HCT116 (cell line): Measurements from ENCODE around the gene CELF2. TPM values are rescaled to one million over a fixed set of nuclear protein-coding genes. Genes with fewer than 3 reads are reported as not detected.

Experiments
- ATAC-seq: fragments of 200-7000 bp; cut with Tn5 transposase; 2 replicates; pipeline ENCODE4 v1.9.1; 2020; ENCODE audit warnings: mild to moderate bottlenecking, moderate library complexity
- BruUV-seq: library from RNA; stranded (reverse); fragments of 400-500 nt; replicated peaks from 2 replicates; lab custom pipeline; 2021; lab: Mats Ljungman, UMichigan
- CTCF ChIA-PET: fragments of 300-600 bp; sonication (Branson Sonifier 250); formaldehyde crosslinking; loops from one replicate; lab custom pipeline; 2021; ENCODE audit warnings: antibody characterized with exemption; lab: Charles Lee
- POLR2A ChIA-PET: fragments of 300-600, 350-600 bp; sonication (Branson Sonifier 250); formaldehyde crosslinking; loops from one replicate; lab custom pipeline; 2021; ENCODE audit warnings: antibody characterized with exemption; lab: Charles Lee
- RAD21 ChIA-PET, 2 experiments: fragments of 300-600 bp; sonication (Branson Sonifier 250); formaldehyde crosslinking; loops; one replicate each; lab custom pipeline; 2023; ENCODE audit warnings: low total read pairs in 2 of 2; ENCODE audit not compliant: uncharacterized antibody in 2 of 2, unreplicated experiment in 2 of 2, low non-redundant PET in 1 of 2; lab: Charles Lee
- DNase-seq: peaks from one replicate; pipeline ENCODE4 v3.0.0-alpha.2; 2010; ENCODE audit warnings: low read depth, low spot score
- H2AFZ ChIP-seq: fragments of 200-600 bp; shearing (Covaris generic), sonication (generic); 2 replicates; pipeline ENCODE4 v1.6.1; 2017; ENCODE audit warnings: low read depth, mixed run types, mixed read lengths, antibody characterized with exemption, low read length; ENCODE audit not compliant: poor library complexity, severe bottlenecking
- H3K27ac ChIP-seq: 2 replicates; pipeline ENCODE4 v1.5.1; 2012; ENCODE audit warnings: low read depth, low read length
- H3K27me3 ChIP-seq: fragments of 200-600 bp; sonication (generic); 2 replicates; pipeline ENCODE4 v1.6.1; 2016; ENCODE audit warnings: mixed run types, low read length, mixed read lengths; ENCODE audit not compliant: insufficient read depth
- H3K36me3 ChIP-seq, 2 experiments: fragments of 200-500 bp in 1 of 2; fragments of 200-600 bp in 1 of 2; sonication (Bioruptor generic) in 1 of 2; sonication (generic) in 1 of 2; 2 replicates each; pipeline versions ENCODE4 v1.5.1 to v1.6.1; 2014 to 2016; ENCODE audit warnings: low read length in 2 of 2, inconsistent platforms in 1 of 2, mixed read lengths in 1 of 2, mixed run types in 1 of 2; ENCODE audit not compliant: insufficient read depth in 2 of 2, control insufficient read depth in 1 of 2
- H3K4me1 ChIP-seq, 2 experiments: fragments of 200-600 bp in 1 of 2; sonication (generic) in 1 of 2; 2 replicates each; pipeline versions ENCODE4 v1.5.1 to v1.6.1; 2012 to 2017; ENCODE audit warnings: low read length in 2 of 2, inconsistent platforms in 1 of 2, mild to moderate bottlenecking in 1 of 2, mixed read lengths in 1 of 2, mixed run types in 1 of 2, moderate library complexity in 1 of 2; ENCODE audit not compliant: insufficient read depth in 2 of 2, control insufficient read depth in 1 of 2
- H3K4me2 ChIP-seq: fragments of 200-600 bp; sonication (generic); 2 replicates; pipeline ENCODE4 v1.6.1; 2017; ENCODE audit warnings: mixed run types, low read length, mixed read lengths
- H3K4me3 ChIP-seq, 2 experiments: fragments of 200-600 bp in 1 of 2; sonication (generic) in 1 of 2; replicated peaks in 1 of 2; 2 replicates each; pipeline ENCODE4 v1.5.1; 2011 to 2016; ENCODE audit warnings: low read length in 2 of 2, control low read depth in 1 of 2, low read depth in 1 of 2, mild to moderate bottlenecking in 1 of 2, mixed read lengths in 1 of 2, mixed run types in 1 of 2
- H3K79me2 ChIP-seq: fragments of 200-600 bp; sonication (generic); 2 replicates; pipeline ENCODE4 v1.6.1; 2017; ENCODE audit warnings: mild to moderate bottlenecking, mixed run types, low read length, moderate library complexity, mixed read lengths; ENCODE audit not compliant: insufficient read depth
- H3K9ac ChIP-seq: fragments of 200-600 bp; sonication (generic); 2 replicates; pipeline ENCODE4 v1.6.1; 2016; ENCODE audit warnings: low read length, mixed read lengths
- H3K9me2 ChIP-seq: fragments of 200-600 bp; sonication (generic), shearing (Covaris generic); 2 replicates; pipeline ENCODE4 v1.6.1; 2017; ENCODE audit warnings: mixed run types, mild to moderate bottlenecking, moderate library complexity; ENCODE audit not compliant: insufficient read depth
- H3K9me3 ChIP-seq, 2 experiments: fragments of 200-500 bp in 1 of 2; fragments of 200-600 bp in 1 of 2; sonication (Bioruptor generic) in 1 of 2; sonication (generic) in 1 of 2; 2 replicates each; pipeline ENCODE4 v1.6.1; 2014 to 2017; ENCODE audit warnings: low read length in 2 of 2, mixed read lengths in 2 of 2, inconsistent platforms in 1 of 2, low read depth in 1 of 2, mild to moderate bottlenecking in 1 of 2, mixed run types in 1 of 2, moderate library complexity in 1 of 2; ENCODE audit not compliant: control insufficient read depth in 1 of 2, insufficient read depth in 1 of 2
- H4K20me1 ChIP-seq: fragments of 200-600 bp; sonication (generic), shearing (Covaris generic); 2 replicates; pipeline ENCODE4 v1.6.1; 2017; ENCODE audit warnings: mixed run types, mild to moderate bottlenecking, moderate library complexity; ENCODE audit not compliant: insufficient read depth
- CBX3 ChIP-seq: IDR thresholded peaks from 2 replicates; pipeline ENCODE4 v1.6.1; 2012; ENCODE audit warnings: low read depth
- CTCF ChIP-seq, 3 experiments: fragments of 200-600 bp in 1 of 3; sonication (generic) in 1 of 3; IDR thresholded peaks in 2 of 3; conservative IDR thresholded peaks in 1 of 3; 2 replicates each; pipeline ENCODE4 v1.5.1; 2012 to 2017; ENCODE audit warnings: low read depth in 2 of 3, low read length in 2 of 3, antibody characterized with exemption in 1 of 3, borderline replicate concordance in 1 of 3, control low read depth in 1 of 3, mild to moderate bottlenecking in 1 of 3, mixed read lengths in 1 of 3, mixed run types in 1 of 3, moderate library complexity in 1 of 3; ENCODE audit not compliant: insufficient read depth in 1 of 3
- ELF1 ChIP-seq: IDR thresholded peaks from 2 replicates; pipeline ENCODE4 v1.6.1; 2012; ENCODE audit warnings: low read depth, borderline replicate concordance
- EZH2phosphoT487 ChIP-seq: fragments of 200-600 bp; IDR thresholded peaks from 2 replicates; pipeline ENCODE4 v1.6.1; 2018; ENCODE audit warnings: antibody characterized with exemption, borderline replicate concordance
- MAX ChIP-seq: IDR thresholded peaks from 2 replicates; pipeline ENCODE4 v1.6.1; 2012
- POLR2A ChIP-seq: IDR thresholded peaks from 2 replicates; pipeline ENCODE4 v1.7.0; 2011; ENCODE audit warnings: borderline replicate concordance; ENCODE audit not compliant: insufficient read depth, insufficient read length; ENCODE audit errors: extremely low read depth
- RAD21 ChIP-seq: IDR thresholded peaks from 2 replicates; pipeline ENCODE4 v1.6.1; 2012; ENCODE audit warnings: low read depth, mild to moderate bottlenecking
- REST ChIP-seq: IDR thresholded peaks from 2 replicates; pipeline ENCODE4 v1.6.1; 2012; ENCODE audit warnings: low read depth
- SIN3A ChIP-seq: IDR thresholded peaks from 2 replicates; pipeline ENCODE4 v1.6.1; 2012; ENCODE audit warnings: low read depth
- SP1 ChIP-seq: IDR thresholded peaks from 2 replicates; pipeline ENCODE4 v1.6.1; 2012; ENCODE audit warnings: low read depth
- SRF ChIP-seq: IDR thresholded peaks from 2 replicates; pipeline ENCODE4 v1.6.1; 2012; ENCODE audit warnings: low read depth
- ZBTB33 ChIP-seq: IDR thresholded peaks from 2 replicates; pipeline ENCODE4 v1.6.1; 2011; ENCODE audit warnings: mild to moderate bottlenecking, low read length, moderate library complexity; ENCODE audit not compliant: insufficient replicate concordance; ENCODE audit errors: extremely low read depth
- ZFX ChIP-seq: fragments of 450-650 bp; IDR thresholded peaks from 2 replicates; pipeline ENCODE4 v1.6.1; 2017
- ZNF274 ChIP-seq: fragments of 200-500 bp; sonication (Bioruptor generic); IDR thresholded peaks from 2 replicates; pipeline ENCODE4 v1.6.1; 2014; ENCODE audit warnings: mild to moderate bottlenecking, low read depth, low read length, inconsistent platforms
- intact Hi-C: fragments of 100-400 bp; cut with micrococcal nuclease; formaldehyde crosslinking; loops from 2 replicates; pipeline ENCODE4 v1.10.0; 2022
- total RNA-seq: library from RNA; stranded (reverse); gene quantifications from one replicate; pipeline ENCODE4 v1.2.1, GENCODE V29; 2021; ENCODE audit not compliant: unreplicated experiment

The CELF2 gene
- total RNA-seq, 1 experiment from 2014 or later, result 0.66 TPM

- BruUV-seq, result no TSS peak
- no peaks in the 10 kb centered on the region for H3K36me3 ChIP-seq
- RAD21 ChIA-PET, result no interaction called here
- H4K20me1 ChIP-seq, result no peaks in the 10 kb centered on the region
- no peaks in the 10 kb centered on the region for H3K4me1 ChIP-seq
- CTCF ChIA-PET, result no interaction called here
- no peaks in the 10 kb centered on the region for H3K79me2 ChIP-seq
- DNase-seq (no peak), ATAC-seq (no peak)
- no peak overlapping the region for H3K4me2 ChIP-seq
- H3K9ac ChIP-seq, result no peak overlapping the region
- no peaks in the 10 kb centered on the region for H3K9me2 ChIP-seq
- POLR2A ChIA-PET, result no interaction called here
- H3K9me3 ChIP-seq, result no peaks in the 10 kb centered on the region
- no peaks in the 10 kb centered on the region for H3K27me3 ChIP-seq
- H2AFZ ChIP-seq, result no peak overlapping the region
- no peak for TF ChIP-seq SRF
- TF ChIP-seq ZBTB33, result no peak
- TF ChIP-seq EZH2phosphoT487, result no peak
- TF ChIP-seq CBX3, result no peak
- TF ChIP-seq ZNF274, result no peak
- no peak for TF ChIP-seq MAX
- TF ChIP-seq CTCF (IDR thresholded peaks at IDR 0.05 in 2 of 3, conservative IDR thresholded peaks at IDR 0.05 in 1 of 3; ENCODE audit: borderline replicate concordance in 1 of 3, insufficient read depth in 1 of 3, low read depth in 2 of 3, low read length in 2 of 3), result no peak
- TF ChIP-seq SIN3A, result no peak
- no peak for TF ChIP-seq SP1
- TF ChIP-seq POLR2A, result no peak
- no peak for TF ChIP-seq ZFX
- no peak for TF ChIP-seq RAD21
- TF ChIP-seq REST, result no peak
- TF ChIP-seq ELF1, result no peak
- intact Hi-C loops, result no loop called here
- no peak overlapping the region for H3K4me3 ChIP-seq
- no peak overlapping the region for H3K27ac ChIP-seq
Measured at GRCh38 chr10:11363497-11363896, 345.8 kb downstream of the CELF2 start.
